A673 (cell line): ENCODE results near the gene TBC1D9. TPM values are rescaled to one million over a fixed set of nuclear protein-coding genes. Genes with fewer than 3 reads are reported as not detected.

Source experiments
- BruUV-seq: library from RNA; stranded (reverse); fragments of 400-500 nt; replicated peaks from 2 replicates; lab custom pipeline; 2021; lab: Mats Ljungman, UMichigan
- CTCF ChIA-PET: fragments of 300-600 bp; sonication (Branson Sonifier 250); formaldehyde crosslinking; loops from one replicate; lab custom pipeline; 2022; ENCODE audit warnings: antibody characterized with exemption; lab: Charles Lee
- POLR2A ChIA-PET: fragments of 300-600 bp; sonication (Branson Sonifier 250); formaldehyde crosslinking; loops from one replicate; lab custom pipeline; 2022; ENCODE audit warnings: antibody characterized with exemption; ENCODE audit not compliant: low non-redundant PET; lab: Charles Lee
- DNase-seq: peaks from one replicate; pipeline ENCODE4 v3.0.0-alpha.2; 2015; ENCODE audit warnings: low spot score
- H3K27ac ChIP-seq: fragments of 200-600 bp; sonication (generic); 2 replicates; pipeline ENCODE4 v1.5.1; 2016; ENCODE audit warnings: mixed run types, low read depth, mild to moderate bottlenecking, mixed read lengths, antibody characterized with exemption, low read length; ENCODE audit not compliant: poor library complexity, severe bottlenecking
- H3K27me3 ChIP-seq: fragments of 200-600 bp; sonication (generic); replicated peaks from 2 replicates; pipeline ENCODE4 v1.6.1; 2017; ENCODE audit warnings: mixed run types, low read depth, mild to moderate bottlenecking, mixed read lengths, antibody characterized with exemption, low read length; ENCODE audit not compliant: insufficient read depth, poor library complexity
- H3K36me3 ChIP-seq: fragments of 200-600 bp; sonication (generic); 2 replicates; pipeline ENCODE4 v1.6.1; 2016; ENCODE audit warnings: mixed run types, mild to moderate bottlenecking, mixed read lengths, antibody characterized with exemption, low read length; ENCODE audit not compliant: insufficient read depth, poor library complexity, severe bottlenecking
- H3K4me1 ChIP-seq: fragments of 200-600 bp; sonication (generic); 2 replicates; pipeline ENCODE4 v1.6.1; 2017; ENCODE audit warnings: mixed run types, mild to moderate bottlenecking, mixed read lengths, antibody characterized with exemption, low read length; ENCODE audit not compliant: insufficient read depth, poor library complexity, severe bottlenecking
- H3K4me3 ChIP-seq: fragments of 200-600 bp; sonication (generic); 2 replicates; pipeline ENCODE4 v1.5.1; 2016; ENCODE audit warnings: low read depth, mixed run types, mild to moderate bottlenecking, mixed read lengths, low read length; ENCODE audit not compliant: poor library complexity, severe bottlenecking
- H3K9me3 ChIP-seq: fragments of 200-600 bp; sonication (generic); 2 replicates; pipeline ENCODE4 v1.6.1; 2016; ENCODE audit warnings: mixed run types, low read depth, mild to moderate bottlenecking, mixed read lengths, antibody characterized with exemption, low read length; ENCODE audit not compliant: poor library complexity, severe bottlenecking
- CTCF ChIP-seq: fragments of 300-800, 200-600 bp; sonication (generic); conservative IDR thresholded peaks from 2 replicates; pipeline ENCODE4 v1.5.1; 2017; ENCODE audit warnings: low read depth, mild to moderate bottlenecking, antibody characterized with exemption, low read length, moderate library complexity, mixed read lengths
- EZH2 ChIP-seq: fragments of 200-600 bp; sonication (generic); IDR thresholded peaks from 2 replicates; pipeline ENCODE4 v1.6.1; 2017; ENCODE audit warnings: borderline replicate concordance, low read depth, mild to moderate bottlenecking, mixed read lengths, antibody characterized with exemption, low read length; ENCODE audit not compliant: poor library complexity, severe bottlenecking
- intact Hi-C: fragments of 100-400 bp; cut with micrococcal nuclease; formaldehyde crosslinking; loops from one replicate; pipeline ENCODE4 v1.10.0; 2022; ENCODE audit not compliant: unreplicated experiment
- total RNA-seq: library from RNA; stranded (reverse); gene quantifications from 2 replicates; pipeline ENCODE4 v1.2.3, GENCODE V29; 2021

TBC1D9 gene
- total RNA-seq, 1 experiment from 2014 or later = 22.4 TPM

DNA sequence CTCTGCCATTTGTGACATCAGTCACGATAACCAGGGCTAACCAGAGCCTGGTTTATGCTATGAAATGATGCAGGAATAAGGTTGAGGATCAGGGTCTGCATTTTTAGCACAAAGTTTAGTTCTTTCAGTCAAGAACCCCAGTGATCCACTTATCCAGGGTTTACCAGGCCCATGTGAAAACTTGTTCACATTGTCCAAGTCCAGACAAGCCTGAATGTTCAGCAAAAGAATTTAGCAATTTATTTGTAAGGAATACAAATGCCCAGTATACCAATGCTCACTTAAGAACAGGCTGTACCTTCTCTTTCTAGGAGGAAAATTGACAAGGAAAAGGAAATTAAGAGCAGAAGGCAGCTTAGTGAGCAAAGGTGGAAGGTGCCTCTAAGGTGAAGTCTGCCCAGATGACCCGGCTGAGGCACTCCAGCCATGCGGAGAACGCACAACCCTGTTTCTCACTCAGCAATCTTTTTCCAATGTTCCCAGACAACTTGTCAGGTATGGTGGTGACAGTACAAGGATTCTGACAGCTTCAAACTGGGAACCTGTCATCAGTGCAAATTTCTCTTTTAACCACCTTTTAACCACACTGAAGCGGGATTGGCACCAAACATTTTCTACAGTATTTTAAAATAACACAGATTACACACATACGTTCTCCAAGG is 54.0 kb downstream of the TBC1D9 start:
- POLR2A ChIA-PET = no interaction called here
- Histone ChIP-seq H3K27ac (no peak overlapping the region), H3K4me3 (no peak overlapping the region), H3K27me3 (no peaks in the 10 kb centered on the region), H3K4me1 (no peaks in the 10 kb centered on the region), H3K9me3 (no peaks in the 10 kb centered on the region), H3K36me3 (no peaks in the 10 kb centered on the region)
- no peak for DNase-seq
- CTCF ChIA-PET = no interaction called here
- no TSS peak for BruUV-seq
- TF ChIP-seq CTCF (no peak), EZH2 (no peak)
- intact Hi-C loops = no loop called here

GRCh38 chr4:140701071-140701470 is 55.1 kb downstream of the TBC1D9 start:
- CTCF ChIA-PET = no interaction called here
- no peak overlapping the region for H3K27ac ChIP-seq

GRCh38 chr4:140697709-140698560 is 58.2 kb downstream of the TBC1D9 start:
- POLR2A ChIA-PET = no interaction called here
- no TSS peak for BruUV-seq
- CTCF ChIA-PET = no interaction called here
- no peaks in the 10 kb centered on the region for H3K36me3 ChIP-seq
- no peaks in the 10 kb centered on the region for H3K27me3 ChIP-seq
- TF ChIP-seq CTCF (no peak), EZH2 (no peak)
- H3K4me1 ChIP-seq = no peaks in the 10 kb centered on the region
- DNase-seq = no peak
- no peak overlapping the region for H3K4me3 ChIP-seq
- H3K9me3 ChIP-seq = no peaks in the 10 kb centered on the region
- H3K27ac ChIP-seq = no peak overlapping the region
- intact Hi-C loops = no loop called here

More at GRCh38 chr4:140701071-140701470, 55.1 kb downstream of the TBC1D9 start:
- H3K36me3 ChIP-seq = no peaks in the 10 kb centered on the region
- intact Hi-C loops = no loop called here
- H3K4me3 ChIP-seq = no peak overlapping the region
- BruUV-seq = no TSS peak
- no peaks in the 10 kb centered on the region for H3K27me3 ChIP-seq
- TF ChIP-seq EZH2 (no peak), CTCF (no peak)
- POLR2A ChIA-PET = no interaction called here
- H3K4me1 ChIP-seq = no peaks in the 10 kb centered on the region
- DNase-seq = no peak
- H3K9me3 ChIP-seq = no peaks in the 10 kb centered on the region
